ENCODE results near the gene ZNRD2. TPM values are rescaled to one million over a fixed set of nuclear protein-coding genes. Genes with fewer than 3 reads are reported as not detected.
"Not testable (repeated sequence)": the region's sequence is repeated elsewhere in the genome, so short reads cannot be mapped to it uniquely, and the experiment has no call there.

Gene ZNRD2
- 17.0 TPM for total RNA-seq

- DNase-seq (ENCODE audit: low spot score): peak; percentile 98
- ATAC-seq: peak; percentile 73
Observed at GRCh38 chr11:65569973-65570918, at the start of gene ZNRD2. TSS of gene ZNRD2 (plus strand) at chr11:65570477. CDS start at chr11:65570492, 15 bp downstream.

- ATAC-seq; DNase-seq (ENCODE audit: low spot score): not testable (repeated sequence)
Observed at GRCh38 chr11:65521777-65522521, 48.3 kb upstream of the ZNRD2 start.

- DNase-seq (ENCODE audit: low spot score); ATAC-seq: not testable (repeated sequence)
Observed at GRCh38 chr11:65522718-65523630, 47.3 kb upstream of the ZNRD2 start.

- DNase-seq (ENCODE audit: low spot score); ATAC-seq: not testable (repeated sequence)
Observed at GRCh38 chr11:65523631-65523968, 46.7 kb upstream of the ZNRD2 start.

- no peak for DNase-seq (ENCODE audit: low spot score)
- no peak for ATAC-seq
Observed at GRCh38 chr11:65524014-65524740, 46.1 kb upstream of the ZNRD2 start.

GRCh38 chr11:65524741-65525545 lies 45.3 kb upstream of the ZNRD2 start, which contains the start of gene SCYL1:
TSS of gene SCYL1 (plus strand) at chr11:65525083. CDS start at chr11:65525154, 71 bp downstream.
- DNase-seq (ENCODE audit: low spot score) (peak; percentile 85), ATAC-seq (peak; percentile 89)

- DNase-seq (ENCODE audit: low spot score) (no peak), ATAC-seq (no peak)
Observed at GRCh38 chr11:65525546-65526480, 44.5 kb upstream of the ZNRD2 start.

- ATAC-seq (no peak), DNase-seq (ENCODE audit: low spot score) (no peak)
Observed at GRCh38 chr11:65526744-65527143, 43.5 kb upstream of the ZNRD2 start.

GRCh38 chr11:65528819-65529350 lies 41.4 kb upstream of the ZNRD2 start:
- DNase-seq (ENCODE audit: low spot score): no peak
- ATAC-seq: no peak

GRCh38 chr11:65529475-65530156 lies 40.7 kb upstream of the ZNRD2 start:
- ATAC-seq: peak; percentile 51

GRCh38 chr11:65530157-65530496 lies 40.1 kb upstream of the ZNRD2 start:
- DNase-seq (ENCODE audit: low spot score): no peak
- ATAC-seq: no peak

More at GRCh38 chr11:65529475-65530156, 40.7 kb upstream of the ZNRD2 start:
- DNase-seq (ENCODE audit: low spot score): peak; percentile 82

GRCh38 chr11:65532388-65533064 lies 37.8 kb upstream of the ZNRD2 start:
- ATAC-seq: peak; percentile 77
- peak; percentile 90 for DNase-seq (ENCODE audit: low spot score)

GRCh38 chr11:65535102-65535501 lies 35.2 kb upstream of the ZNRD2 start:
- no peak for ATAC-seq
- no peak for DNase-seq (ENCODE audit: low spot score)

GRCh38 chr11:65536412-65537295 lies 33.6 kb upstream of the ZNRD2 start:
- no peak for ATAC-seq
- no peak for DNase-seq (ENCODE audit: low spot score)

GRCh38 chr11:65537296-65537597 lies 33.0 kb upstream of the ZNRD2 start:
- ATAC-seq: no peak
- no peak for DNase-seq (ENCODE audit: low spot score)
